AG10803 (cell line): ENCODE measurements around the gene PPARA.

Experiments
- DNase-seq: peaks from one replicate; pipeline ENCODE4 v3.0.0; 2010; ENCODE audit warnings: low read depth
- H3K4me3 ChIP-seq: 2 replicates; pipeline ENCODE4 v1.5.1; 2011; ENCODE audit warnings: mild to moderate bottlenecking, low read length, control low read depth
- TF ChIP-seq, protein P1 (sequence below): conservative IDR thresholded peaks from 2 replicates; pipeline ENCODE4 v1.5.1; 2011; ENCODE audit warnings: mild to moderate bottlenecking, low read length, control low read depth, inconsistent platforms

The PPARA gene

GRCh38 chr22:46124383-46125144, 25.8 kb upstream of the PPARA start:
- TF ChIP-seq, protein P1, sequence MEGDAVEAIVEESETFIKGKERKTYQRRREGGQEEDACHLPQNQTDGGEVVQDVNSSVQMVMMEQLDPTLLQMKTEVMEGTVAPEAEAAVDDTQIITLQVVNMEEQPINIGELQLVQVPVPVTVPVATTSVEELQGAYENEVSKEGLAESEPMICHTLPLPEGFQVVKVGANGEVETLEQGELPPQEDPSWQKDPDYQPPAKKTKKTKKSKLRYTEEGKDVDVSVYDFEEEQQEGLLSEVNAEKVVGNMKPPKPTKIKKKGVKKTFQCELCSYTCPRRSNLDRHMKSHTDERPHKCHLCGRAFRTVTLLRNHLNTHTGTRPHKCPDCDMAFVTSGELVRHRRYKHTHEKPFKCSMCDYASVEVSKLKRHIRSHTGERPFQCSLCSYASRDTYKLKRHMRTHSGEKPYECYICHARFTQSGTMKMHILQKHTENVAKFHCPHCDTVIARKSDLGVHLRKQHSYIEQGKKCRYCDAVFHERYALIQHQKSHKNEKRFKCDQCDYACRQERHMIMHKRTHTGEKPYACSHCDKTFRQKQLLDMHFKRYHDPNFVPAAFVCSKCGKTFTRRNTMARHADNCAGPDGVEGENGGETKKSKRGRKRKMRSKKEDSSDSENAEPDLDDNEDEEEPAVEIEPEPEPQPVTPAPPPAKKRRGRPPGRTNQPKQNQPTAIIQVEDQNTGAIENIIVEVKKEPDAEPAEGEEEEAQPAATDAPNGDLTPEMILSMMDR = no peak
- DNase-seq = no peak

GRCh38 chr22:46125311-46125710, 25.0 kb upstream of the PPARA start:
- TF ChIP-seq, protein P1 = no peak
- no peak for DNase-seq
- no peak overlapping the region for H3K4me3 ChIP-seq

More at GRCh38 chr22:46124383-46125144, 25.8 kb upstream of the PPARA start:
- no peak overlapping the region for H3K4me3 ChIP-seq

DNA sequence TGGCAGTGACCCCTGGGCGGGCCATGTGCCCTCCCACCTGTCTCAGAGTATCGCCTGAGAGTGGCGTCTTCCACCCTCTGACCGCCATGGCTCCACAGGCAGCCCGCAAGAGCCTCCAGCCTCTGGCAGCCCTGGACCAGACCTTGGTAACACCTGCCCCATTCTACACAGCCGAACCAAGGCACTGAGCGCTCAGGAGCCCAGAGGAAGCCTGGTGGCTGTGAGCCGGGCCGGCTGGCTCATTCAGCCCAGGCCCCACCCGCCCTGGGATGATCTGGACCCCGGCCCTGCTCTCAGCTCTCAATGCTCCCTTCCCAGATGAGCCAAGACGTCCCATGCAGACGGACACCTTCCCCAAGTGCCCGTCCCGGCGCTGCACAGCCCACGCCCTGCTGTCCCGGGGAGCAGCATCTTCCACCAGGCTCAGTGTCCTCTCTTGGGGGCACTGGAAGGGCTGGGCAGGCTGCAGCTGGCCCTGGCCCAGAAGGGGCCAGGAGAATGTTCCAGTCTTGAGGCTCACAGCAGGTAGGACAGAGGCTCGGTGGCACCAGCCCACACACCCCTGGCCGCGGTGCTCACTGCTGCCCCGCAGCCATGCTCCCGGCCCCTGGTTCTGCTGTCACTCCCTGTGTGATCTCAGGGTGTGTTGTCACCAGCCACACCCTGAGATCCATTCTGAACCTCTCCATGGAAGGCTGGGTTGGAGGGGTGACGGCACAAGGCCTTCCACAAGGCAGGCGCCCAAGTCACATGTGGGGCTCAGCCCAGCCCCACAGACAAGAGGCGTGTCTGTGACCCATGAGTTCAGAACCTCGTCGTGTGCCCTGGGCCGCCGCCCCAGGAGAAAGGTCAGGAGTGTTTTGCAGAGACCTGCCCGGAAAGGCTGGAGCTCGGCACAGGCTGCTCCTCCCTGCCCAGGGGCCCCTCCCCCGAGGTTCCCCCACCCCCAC, 24.2 kb upstream of the PPARA start:
- H3K4me3 ChIP-seq = no peak overlapping the region
- TF ChIP-seq, protein P1 = no peak
- DNase-seq = no peak

- TF ChIP-seq, protein P1 = no peak
- DNase-seq = no peak
- no peak overlapping the region for H3K4me3 ChIP-seq
Observed at GRCh38 chr22:46126853-46127385, 23.4 kb upstream of the PPARA start.

DNA sequence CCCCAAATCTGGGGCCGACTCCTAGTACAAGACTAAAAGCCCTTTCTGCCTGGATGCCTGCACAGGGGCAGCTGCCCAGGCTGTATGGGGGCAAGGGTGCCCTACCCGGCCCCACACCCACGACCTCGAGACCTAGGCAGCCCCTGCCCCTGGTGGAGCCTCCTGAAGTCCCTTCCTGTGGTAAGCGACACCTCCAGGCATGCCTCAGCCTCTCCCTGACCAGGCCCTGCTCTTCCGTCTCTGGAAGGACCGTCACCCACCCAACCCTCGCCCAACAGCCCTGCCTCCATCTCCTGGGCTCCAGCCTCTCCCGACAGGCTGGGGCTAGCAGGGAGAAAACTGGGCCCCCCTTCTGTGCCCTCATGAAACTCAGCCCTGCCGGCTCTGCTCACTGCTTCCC, 22.8 kb upstream of the PPARA start:
- DNase-seq = no peak
- H3K4me3 ChIP-seq = no peak overlapping the region
- TF ChIP-seq, protein P1 = no peak

GRCh38 chr22:46128606-46129005, 21.7 kb upstream of the PPARA start:
- H3K4me3 ChIP-seq = no peak overlapping the region
- no peak for DNase-seq
- TF ChIP-seq, protein P1 = no peak
